AG10803 (cell line): ENCODE results near the gene PHYKPL.

Source experiments
- DNase-seq: peaks from one replicate; pipeline ENCODE4 v3.0.0; 2010; ENCODE audit warnings: low read depth
- H3K4me3 ChIP-seq: 2 replicates; pipeline ENCODE4 v1.5.1; 2011; ENCODE audit warnings: mild to moderate bottlenecking, low read length, control low read depth
- TF ChIP-seq, protein P1 (sequence below): conservative IDR thresholded peaks from 2 replicates; pipeline ENCODE4 v1.5.1; 2011; ENCODE audit warnings: mild to moderate bottlenecking, low read length, control low read depth, inconsistent platforms

Gene PHYKPL

DNA sequence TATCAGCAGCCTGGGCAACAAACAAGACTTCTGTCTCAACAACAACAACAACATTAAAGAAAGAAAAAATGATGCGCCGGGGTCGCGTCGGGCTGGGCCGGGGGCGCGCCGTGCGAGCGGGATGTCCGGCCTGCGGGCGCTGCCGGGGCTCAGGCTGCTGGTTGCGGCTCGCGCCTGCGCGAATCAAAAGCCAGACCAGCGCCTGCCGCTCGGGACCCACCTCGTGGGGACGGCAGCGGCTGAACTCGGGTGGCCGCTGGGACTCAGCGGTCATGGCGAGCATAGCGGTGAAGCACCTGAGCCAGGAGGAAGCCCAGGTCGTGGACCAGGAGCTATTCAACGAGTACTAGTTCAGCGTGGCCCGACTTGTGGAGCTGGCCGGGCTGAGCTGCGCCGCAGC is 67.0 kb downstream of the PHYKPL start:
- H3K4me3 ChIP-seq: no peak overlapping the region
- TF ChIP-seq, protein P1, sequence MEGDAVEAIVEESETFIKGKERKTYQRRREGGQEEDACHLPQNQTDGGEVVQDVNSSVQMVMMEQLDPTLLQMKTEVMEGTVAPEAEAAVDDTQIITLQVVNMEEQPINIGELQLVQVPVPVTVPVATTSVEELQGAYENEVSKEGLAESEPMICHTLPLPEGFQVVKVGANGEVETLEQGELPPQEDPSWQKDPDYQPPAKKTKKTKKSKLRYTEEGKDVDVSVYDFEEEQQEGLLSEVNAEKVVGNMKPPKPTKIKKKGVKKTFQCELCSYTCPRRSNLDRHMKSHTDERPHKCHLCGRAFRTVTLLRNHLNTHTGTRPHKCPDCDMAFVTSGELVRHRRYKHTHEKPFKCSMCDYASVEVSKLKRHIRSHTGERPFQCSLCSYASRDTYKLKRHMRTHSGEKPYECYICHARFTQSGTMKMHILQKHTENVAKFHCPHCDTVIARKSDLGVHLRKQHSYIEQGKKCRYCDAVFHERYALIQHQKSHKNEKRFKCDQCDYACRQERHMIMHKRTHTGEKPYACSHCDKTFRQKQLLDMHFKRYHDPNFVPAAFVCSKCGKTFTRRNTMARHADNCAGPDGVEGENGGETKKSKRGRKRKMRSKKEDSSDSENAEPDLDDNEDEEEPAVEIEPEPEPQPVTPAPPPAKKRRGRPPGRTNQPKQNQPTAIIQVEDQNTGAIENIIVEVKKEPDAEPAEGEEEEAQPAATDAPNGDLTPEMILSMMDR: no peak
- DNase-seq: no peak

DNA sequence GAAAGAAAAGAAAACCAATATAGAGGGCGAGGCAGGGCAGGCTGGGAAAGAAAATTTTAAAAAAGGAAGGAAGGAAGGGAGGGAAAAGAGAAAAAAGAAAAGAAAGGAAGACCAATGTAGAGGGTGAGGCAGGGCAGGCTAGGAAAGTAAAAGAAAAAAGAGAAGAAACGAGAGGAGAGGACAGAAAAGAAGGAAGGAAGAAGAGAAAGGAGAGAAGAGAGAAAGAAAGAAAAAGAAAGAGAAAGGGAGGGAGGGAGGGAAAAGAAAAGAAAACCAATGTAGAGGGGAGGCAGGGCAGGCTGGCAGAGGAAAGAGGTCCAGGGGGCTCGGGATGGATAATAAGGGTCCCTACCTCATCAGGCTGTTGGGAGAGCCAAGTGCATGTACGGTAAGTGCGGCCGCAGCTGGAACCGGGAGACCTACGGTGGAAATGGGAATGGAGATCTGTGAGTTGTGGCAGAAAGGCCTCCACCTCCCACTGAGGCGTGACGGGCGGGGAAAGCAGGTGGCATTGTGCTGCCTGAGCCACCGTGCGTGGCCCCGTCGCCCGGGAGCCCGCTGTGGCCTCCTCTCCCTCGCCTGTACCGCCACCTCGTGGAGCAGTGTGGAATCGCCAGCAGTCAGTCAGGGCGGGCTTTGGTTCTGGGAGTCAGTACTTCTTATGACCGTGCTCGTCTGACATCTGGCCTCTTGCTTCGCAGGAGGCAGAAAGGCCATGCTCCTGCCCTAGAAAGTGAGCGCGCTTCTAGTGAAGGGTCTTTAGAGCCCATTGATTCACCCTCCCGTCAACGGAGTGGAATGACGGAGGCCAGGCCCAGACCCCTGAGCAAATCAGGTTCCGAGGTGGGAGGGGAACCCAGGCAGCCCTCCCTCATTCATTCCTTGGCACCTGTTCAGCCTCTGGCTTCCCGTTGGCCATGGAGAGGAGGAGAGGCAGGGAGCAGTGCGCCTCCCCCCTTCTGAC is 68.5 kb downstream of the PHYKPL start:
- H3K4me3 ChIP-seq: peak overlapping the region; percentile 35; the same call in 1 of the 2 replicates
- TF ChIP-seq, protein P1: peak; percentile 97
- DNase-seq: peak; percentile 58

DNA sequence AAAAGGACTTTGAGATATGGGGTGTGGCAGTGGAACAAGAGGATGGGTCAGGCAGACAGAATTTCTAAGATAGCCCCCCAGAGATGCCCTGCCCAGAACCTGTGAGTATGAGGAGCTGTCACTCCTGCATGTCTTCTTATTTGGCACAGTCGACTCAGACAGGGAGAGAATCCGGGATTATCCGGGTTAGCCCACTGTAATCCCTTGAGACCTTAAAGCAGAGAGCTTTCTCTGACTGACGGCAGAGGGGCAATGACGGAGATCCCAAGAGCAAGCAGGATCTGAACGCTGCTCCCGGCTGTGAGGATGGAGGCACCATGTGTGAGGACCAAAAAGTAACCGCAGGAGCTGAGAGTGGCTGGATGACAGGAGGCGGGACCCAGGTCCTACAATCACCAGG is 70.1 kb downstream of the PHYKPL start:
- no peak overlapping the region for H3K4me3 ChIP-seq
- no peak for DNase-seq
- TF ChIP-seq, protein P1: no peak

DNA sequence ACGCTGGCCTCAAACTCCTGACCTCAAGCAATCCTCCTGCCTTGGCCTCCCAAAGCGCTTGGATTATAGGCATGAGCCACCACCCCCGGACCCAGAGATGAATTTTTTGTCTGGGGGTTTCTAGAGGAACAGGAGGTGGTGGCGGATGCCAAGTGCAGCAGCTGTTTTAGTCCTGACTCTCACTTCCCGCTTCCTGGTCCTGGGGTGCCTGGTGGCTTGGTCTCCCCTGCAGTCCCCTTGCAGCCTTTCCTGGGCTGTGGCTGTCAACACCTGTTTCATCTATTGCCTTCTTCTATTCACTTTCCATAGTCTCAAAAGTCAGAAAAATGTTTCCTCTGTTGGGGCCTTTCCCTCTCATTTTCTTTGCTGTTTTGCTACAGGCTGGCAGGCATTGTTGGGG is 72.4 kb downstream of the PHYKPL start:
- no peak overlapping the region for H3K4me3 ChIP-seq
- TF ChIP-seq, protein P1: no peak
- DNase-seq: no peak
